NOMO-1 treated with dmso at 0.1 percent for 144 hours (cell line): ENCODE data around the gene CHRND.
"Not testable (repeated sequence)": the region's sequence is repeated elsewhere in the genome, so short reads cannot be mapped to it uniquely, and the experiment has no call there.

Experiments
- DNase-seq: peaks from one replicate; lab custom pipeline; 2025; ENCODE audit not compliant: unreplicated experiment; lab: John Stamatoyannopoulos, UW

Gene CHRND

DNA sequence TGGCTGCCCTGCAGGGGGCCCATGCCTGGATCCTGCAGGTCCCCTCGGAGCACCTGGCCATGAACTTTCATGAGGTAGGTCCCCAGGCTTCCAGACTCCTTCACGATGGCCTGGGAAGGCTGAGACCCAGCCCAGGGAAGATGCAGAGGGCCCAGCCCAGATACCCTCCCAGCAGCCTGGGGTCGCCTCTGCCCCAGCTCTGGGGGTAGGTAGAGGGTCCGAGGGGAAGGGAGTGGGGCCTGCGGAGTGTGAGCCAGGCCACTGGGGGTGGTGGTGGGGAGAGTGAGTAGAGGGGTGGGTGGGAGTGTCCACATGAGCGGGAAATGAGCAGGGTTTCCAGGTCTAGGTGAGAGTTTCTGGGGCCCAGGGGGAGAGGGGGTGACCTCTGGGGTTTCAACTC, 1.2 kb upstream of the CHRND start:
- DNase-seq = no peak

DNA sequence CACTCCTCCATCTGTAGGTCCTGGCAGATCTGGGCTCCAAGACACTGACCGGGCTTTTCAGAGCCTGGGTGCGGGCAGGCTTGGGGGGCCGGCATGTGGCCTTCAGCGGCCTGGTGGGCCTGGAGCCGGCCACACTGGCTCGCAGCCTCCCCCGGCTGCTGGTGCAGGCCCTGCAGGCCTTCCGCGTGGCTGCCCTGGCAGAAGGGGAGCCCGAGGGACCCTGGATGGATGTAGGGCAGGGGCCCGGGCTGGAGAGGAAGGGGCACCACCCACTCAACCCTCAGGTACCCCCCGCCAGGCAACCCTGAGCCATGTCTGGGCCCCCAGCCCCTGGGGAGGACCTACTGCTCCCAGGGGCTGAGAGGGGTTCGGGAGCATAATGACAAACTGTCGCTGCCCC, 761 bp upstream of the CHRND start:
- no peak for DNase-seq

- no peak for DNase-seq
Observed at GRCh38 chr2:232526372-232526941, 497 bp downstream of the CHRND start.

DNA sequence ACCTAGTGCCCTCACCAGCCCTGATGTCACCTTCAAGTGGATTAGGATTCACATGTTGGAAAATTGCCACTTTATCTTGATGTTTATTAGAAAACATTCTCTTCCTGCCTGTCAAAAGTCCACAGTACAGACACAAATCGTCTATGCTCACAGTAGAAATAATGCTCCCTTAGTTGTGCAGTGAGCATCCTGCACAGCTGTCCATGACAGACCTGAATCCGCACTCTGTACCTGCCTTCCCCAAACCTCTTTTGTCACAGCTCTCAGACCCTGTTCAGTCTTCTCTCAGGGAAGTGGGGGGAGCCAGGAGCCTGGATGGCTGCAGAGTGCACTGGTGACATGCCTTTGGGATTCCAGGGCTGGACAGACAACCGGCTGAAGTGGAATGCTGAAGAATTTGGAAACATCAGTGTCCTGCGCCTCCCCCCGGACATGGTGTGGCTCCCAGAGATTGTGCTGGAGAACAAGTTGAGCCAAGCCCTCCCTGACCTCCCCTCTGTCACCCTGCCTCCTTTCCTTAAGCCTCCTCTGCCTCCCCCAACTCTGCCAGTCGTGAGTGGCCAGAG, 2.0 kb downstream of the CHRND start:
- DNase-seq = no peak

- DNase-seq = no peak
Observed at GRCh38 chr2:232528746-232529460, 2.9 kb downstream of the CHRND start.

DNA sequence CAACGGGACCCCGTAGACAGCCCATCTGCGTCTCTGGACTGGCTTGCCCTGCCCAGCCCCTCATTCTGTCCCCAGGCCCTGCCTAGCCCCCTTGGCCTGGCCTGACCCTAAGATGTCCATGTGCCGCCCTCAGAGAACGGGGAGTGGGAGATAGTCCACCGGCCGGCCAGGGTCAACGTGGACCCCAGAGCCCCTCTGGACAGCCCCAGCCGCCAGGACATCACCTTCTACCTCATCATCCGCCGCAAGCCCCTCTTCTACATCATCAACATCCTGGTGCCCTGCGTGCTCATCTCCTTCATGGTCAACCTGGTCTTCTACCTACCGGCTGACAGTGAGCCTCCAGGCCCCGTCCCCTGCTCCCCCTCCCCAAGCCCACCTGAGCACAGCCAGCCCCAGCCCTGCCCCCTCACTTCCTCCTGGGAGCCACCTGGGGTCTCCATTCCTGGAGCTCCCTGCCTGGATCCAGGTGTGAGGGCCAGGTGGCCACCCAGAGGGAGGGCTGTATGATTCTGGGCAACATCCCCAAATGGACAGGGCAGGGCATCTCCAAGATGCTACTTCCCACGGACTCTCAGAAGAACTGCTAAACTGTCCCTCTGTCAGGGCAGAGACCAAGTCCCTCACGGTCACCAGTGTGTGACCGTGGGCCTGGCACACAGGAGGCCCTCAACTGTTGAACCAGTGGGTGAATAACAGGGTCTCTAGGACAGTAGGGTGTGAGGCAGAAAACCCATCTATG, 4.0 kb downstream of the CHRND start:
- DNase-seq = no peak

- DNase-seq = no peak
Observed at GRCh38 chr2:232530626-232531260, 4.8 kb downstream of the CHRND start.

DNA sequence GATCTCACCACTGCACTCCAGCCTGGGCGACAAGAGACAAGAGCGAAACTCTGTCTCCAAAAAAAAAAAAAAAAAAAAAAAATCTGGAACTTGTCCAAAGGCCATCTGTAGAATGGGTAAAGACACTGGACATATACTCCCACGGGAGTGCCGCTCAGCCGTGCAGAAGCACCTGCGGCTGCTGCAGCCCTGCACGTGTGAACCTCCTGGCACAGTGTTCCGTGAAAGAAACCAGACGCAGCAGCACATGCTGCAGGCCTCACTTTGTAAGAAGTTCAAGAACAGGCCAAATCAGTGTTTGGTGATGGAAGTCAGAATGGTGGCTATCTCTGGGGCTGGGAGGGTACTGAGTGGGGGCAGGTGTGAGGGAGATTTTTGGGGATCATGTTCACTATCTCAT, 6.5 kb downstream of the CHRND start:
- no peak for DNase-seq

DNA sequence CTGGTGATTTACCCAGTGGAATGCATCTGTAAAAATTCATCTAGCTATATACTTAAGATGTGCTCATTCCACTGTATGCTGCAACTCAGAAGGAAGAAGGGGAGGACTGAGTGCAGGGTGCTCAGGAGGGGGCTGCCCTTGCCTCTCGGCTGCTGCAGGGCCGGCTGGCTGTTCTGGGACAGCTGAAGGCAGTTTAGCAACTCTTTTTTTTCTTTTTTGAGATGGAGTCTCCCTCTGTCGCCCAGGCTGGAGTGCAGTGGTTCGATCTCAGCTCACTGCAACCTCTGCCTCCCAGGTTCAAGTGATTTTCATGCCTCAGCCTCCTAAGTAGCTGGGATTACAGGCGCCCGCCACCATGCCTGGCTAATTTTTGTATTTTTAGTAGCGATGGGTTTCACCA, 6.9 kb downstream of the CHRND start:
- DNase-seq = not testable (repeated sequence)

GRCh38 chr2:232533944-232534710, 8.2 kb downstream of the CHRND start:
- no peak for DNase-seq

DNA sequence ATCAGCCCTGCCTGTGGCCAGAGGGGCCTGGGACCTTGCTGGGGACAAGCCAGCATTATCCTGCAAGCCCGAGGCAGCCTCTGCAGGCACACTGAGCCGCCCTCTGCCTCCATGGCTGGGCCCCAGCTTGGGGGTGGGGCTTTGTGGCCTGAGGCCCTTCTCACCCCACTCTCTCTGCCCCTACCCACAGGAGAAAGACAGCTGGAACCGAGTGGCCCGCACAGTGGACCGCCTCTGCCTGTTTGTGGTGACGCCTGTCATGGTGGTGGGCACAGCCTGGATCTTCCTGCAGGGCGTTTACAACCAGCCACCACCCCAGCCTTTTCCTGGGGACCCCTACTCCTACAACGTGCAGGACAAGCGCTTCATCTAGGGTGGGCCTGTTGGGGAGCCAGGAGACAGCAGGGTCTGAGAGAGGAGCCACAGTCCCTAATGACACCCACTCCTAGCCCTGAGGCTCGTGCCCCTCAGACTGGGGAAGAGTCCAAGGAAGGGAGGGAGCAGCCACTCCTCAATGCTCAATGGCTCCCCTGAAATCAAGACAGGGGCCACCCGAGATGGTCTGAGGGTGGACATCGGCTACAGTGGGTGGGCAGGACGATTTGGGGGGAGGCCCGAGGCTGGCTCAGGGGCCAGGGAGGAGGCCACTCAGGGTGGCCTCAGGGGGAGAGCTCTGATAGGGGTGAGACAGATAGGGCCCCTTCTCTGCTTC, 9.1 kb downstream of the CHRND start:
- DNase-seq = no peak

DNA sequence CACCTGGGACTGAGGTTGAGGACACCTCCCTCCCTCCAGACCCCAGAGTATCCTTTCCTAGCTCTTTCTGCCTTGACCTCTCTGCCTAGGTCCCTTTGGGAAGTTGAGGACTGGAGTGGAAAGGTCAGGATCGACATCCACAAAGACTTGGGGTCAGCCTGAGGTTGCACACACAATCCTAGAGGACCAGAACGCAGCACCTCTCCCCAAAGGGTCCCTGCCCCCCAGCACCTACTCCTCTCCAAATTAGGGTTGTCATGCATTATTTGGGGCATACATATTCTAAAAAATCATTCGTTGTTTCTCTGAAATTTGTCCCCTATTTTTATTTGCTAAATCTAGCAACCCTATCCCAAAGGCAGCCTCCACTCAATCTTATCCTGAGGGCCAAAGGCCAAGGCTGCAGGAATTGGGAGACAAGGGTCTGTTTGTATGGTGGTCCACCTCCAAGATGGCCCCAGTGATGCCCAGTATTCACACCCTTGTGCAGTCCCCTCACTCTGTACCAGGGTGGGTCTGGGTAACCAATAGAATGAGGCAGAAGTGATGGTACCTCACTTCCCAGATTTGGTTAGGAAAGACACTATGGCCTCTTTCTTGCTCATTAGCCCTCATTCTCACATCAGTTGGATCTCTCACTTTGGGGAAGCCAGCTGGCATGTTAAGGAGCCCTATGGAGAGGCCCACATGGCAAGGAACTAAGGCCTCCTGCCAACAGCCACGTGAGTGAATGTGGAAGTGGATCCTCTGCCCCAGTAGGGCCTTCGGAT, 10.0 kb downstream of the CHRND start:
- DNase-seq = no peak

DNA sequence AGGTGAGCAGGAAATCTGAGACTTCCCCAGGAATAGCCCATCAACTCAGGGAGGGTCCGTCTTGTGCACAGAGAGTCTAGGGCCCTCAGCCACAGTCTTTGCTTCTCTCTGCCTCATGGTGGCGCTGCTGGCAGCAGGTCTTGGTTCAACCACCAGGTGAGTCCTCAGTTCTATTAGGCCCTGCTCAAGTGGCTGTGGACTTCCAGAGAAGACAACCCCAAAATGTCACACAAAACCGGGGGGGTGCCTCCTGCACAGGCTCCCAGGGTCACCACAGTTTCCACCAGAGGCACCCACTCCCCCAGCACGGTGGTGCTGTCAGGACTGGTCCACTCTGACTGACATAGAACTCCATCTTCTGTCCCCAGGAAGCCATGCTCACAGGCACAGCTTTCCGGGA, 11.1 kb downstream of the CHRND start:
- no peak for DNase-seq

GRCh38 chr2:232537499-232537898, 11.5 kb downstream of the CHRND start:
- DNase-seq = no peak

DNA sequence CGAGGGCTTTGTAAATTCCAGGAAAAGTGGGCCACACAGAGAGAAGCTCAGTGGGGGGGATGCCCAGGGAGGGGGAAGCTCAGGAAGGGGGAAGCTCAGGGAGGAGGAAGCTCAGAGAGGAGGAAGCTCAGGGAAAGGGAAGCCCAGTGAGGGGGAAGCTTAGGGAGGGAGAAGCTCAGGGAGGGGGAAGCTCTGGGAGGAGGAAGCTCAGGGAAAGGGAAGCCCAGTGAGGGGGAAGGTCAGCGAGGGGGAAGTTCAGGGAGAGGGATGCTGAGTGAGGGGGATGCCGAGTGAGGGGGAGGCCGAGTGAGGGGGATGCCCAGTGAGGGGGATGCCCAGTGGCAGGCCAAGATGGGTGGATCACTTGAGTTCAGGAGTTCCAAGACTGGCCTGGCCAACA, 12.7 kb downstream of the CHRND start:
- no peak for DNase-seq

- DNase-seq = no peak
Observed at GRCh38 chr2:232539298-232540231, 13.6 kb downstream of the CHRND start, which contains the start of gene CHRNG. Gene CHRNG (plus strand): TSS chr2:232539692. CDS start chr2:232539748, 56 bp downstream.

DNA sequence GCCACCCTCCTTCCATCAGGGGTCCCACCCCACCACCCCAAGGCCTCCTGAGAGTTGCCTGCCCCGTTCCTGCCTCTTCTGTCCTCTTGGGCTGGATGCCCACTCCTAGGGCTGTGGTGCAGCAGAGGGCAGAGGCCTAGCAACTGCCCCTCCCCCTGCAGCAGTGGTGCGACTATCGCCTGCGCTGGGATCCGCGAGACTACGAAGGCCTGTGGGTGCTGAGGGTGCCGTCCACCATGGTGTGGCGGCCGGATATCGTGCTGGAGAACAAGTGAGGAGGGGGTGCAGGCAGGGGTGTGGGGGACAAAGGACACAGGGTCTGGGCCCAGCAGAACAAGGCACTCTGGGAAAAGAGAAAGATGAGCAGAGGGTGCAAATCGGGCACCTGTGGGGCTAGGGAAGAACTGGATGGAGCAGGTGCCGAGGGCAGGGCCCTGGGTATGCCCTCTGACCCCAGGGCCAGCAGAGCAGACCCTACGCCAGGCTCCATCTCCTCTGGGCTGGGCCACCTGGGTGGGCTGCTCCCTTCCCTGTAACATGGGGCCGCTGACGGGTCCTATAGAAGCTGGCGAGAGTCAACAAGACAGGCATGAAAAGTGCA, 14.6 kb downstream of the CHRND start:
- no peak for DNase-seq
